ENCODE results near the gene LRRC45.

LRRC45 gene

DNA sequence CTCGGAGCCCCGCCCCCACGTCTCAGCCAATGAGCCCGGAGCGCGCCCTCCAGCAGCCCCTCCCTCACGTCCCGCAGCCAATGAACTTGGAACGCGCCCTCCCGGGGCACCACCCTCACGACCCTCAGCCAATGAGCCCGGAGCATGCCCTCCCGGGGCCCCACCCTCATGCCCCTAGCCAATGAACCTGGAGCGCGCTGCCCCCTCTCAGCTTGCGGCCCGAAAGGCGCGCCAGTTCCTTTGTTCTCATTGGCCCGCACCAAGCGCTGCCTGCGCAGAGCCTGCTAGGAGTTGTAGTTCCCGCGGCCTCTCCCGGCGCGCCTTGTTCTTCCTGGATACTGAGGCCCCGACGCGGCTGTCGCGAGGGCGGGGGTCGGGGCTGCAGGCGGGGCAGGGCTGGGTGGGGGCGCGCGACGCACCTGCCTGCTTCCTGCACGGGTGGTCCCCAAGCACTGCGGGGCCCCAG is at the start of gene LRRC45:
Gene LRRC45, plus strand, starts transcription at position 325 of the 466 bp plus-strand sequence. CDS start 339 bp downstream, outside the sequence.
- H3K36me3 ChIP-seq (ENCODE audit: insufficient read depth, low read length), result peaks cover 45% of the 10 kb centered on the region
- peak within 1 kb of the TSS; percentile 73 for H3K27ac ChIP-seq (ENCODE audit: low read length)
- peak within 1 kb of the TSS; percentile 85 for H3K9ac ChIP-seq (ENCODE audit: low read depth, low read length)
- H3K4me2 ChIP-seq (ENCODE audit: insufficient read depth, low read length), result peak within 1 kb of the TSS; percentile 97
- no peaks in the 10 kb centered on the region for H3K27me3 ChIP-seq (ENCODE audit: insufficient read depth, low read length, poor library complexity)
- peak within 1 kb of the TSS; percentile 83 for H2AFZ ChIP-seq (ENCODE audit: low read depth, low read length)
- H3K79me2 ChIP-seq (ENCODE audit: insufficient read depth, low read length), result peaks cover 43% of the 10 kb centered on the region
- TF ChIP-seq EZH2 (IDR thresholded peaks at IDR 0.05; ENCODE audit: borderline replicate concordance, low read depth, low read length, severe bottlenecking), result no peak
- TF ChIP-seq, protein P1, sequence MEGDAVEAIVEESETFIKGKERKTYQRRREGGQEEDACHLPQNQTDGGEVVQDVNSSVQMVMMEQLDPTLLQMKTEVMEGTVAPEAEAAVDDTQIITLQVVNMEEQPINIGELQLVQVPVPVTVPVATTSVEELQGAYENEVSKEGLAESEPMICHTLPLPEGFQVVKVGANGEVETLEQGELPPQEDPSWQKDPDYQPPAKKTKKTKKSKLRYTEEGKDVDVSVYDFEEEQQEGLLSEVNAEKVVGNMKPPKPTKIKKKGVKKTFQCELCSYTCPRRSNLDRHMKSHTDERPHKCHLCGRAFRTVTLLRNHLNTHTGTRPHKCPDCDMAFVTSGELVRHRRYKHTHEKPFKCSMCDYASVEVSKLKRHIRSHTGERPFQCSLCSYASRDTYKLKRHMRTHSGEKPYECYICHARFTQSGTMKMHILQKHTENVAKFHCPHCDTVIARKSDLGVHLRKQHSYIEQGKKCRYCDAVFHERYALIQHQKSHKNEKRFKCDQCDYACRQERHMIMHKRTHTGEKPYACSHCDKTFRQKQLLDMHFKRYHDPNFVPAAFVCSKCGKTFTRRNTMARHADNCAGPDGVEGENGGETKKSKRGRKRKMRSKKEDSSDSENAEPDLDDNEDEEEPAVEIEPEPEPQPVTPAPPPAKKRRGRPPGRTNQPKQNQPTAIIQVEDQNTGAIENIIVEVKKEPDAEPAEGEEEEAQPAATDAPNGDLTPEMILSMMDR (IDR thresholded peaks at IDR 0.05; ENCODE audit: borderline replicate concordance, extremely low read depth, low read length, poor library complexity, severe bottlenecking), result no peak
- H3K4me3 ChIP-seq (ENCODE audit: low read depth in 1 of 2, low read length in 2 of 2), result peak within 1 kb of the TSS; percentile 77 to 94
- no peaks in the 10 kb centered on the region for H3K9me3 ChIP-seq (ENCODE audit: insufficient read depth, low read length, severe bottlenecking)
- peaks cover 45% of the 10 kb centered on the region for H4K20me1 ChIP-seq (ENCODE audit: insufficient read depth, low read length)
- peak; percentile 90 for ATAC-seq (ENCODE audit: insufficient read depth, low read depth)
- H3K4me1 ChIP-seq (ENCODE audit: insufficient read depth, low read length), result peaks cover 43% of the 10 kb centered on the region
- peak; percentile 100 for DNase-seq

DNA sequence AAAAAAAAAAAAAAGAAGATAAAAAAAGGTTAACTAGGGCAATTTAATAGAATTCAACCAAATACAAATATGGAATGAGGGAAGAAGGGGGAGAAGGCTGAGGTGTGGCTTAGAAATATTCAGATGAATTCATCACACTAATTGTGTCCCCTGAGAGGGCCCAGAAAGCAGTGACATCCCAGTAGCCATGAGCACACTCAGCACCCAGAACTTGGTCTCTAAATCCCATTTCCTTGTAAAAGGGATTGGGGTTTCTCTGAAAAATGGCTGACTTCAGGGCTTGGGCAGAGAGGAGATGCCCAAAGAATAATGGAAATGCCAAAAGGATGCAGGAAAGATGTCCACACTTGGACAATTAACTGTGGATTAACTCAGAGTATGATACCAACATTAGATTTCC is 49.7 kb upstream of the LRRC45 start:
- Histone ChIP-seq H3K9me3 (ENCODE audit: insufficient read depth, low read length, severe bottlenecking) (peaks cover 5% of the 10 kb centered on the region), H3K79me2 (ENCODE audit: insufficient read depth, low read length) (peaks cover 10% of the 10 kb centered on the region), H3K9ac (ENCODE audit: low read depth, low read length) (no peak overlapping the region), H3K27ac (ENCODE audit: low read length) (no peak overlapping the region), H3K27me3 (ENCODE audit: insufficient read depth, low read length, poor library complexity) (no peaks in the 10 kb centered on the region), H3K36me3 (ENCODE audit: insufficient read depth, low read length) (no peaks in the 10 kb centered on the region), H2AFZ (ENCODE audit: low read depth, low read length) (no peak overlapping the region), H4K20me1 (ENCODE audit: insufficient read depth, low read length) (no peaks in the 10 kb centered on the region), H3K4me1 (ENCODE audit: insufficient read depth, low read length) (peaks cover 21% of the 10 kb centered on the region), H3K4me2 (ENCODE audit: insufficient read depth, low read length) (no peak overlapping the region), H3K4me3 (ENCODE audit: low read depth in 1 of 2, low read length in 2 of 2) (no peak overlapping the region)
- TF ChIP-seq, protein P1 (IDR thresholded peaks at IDR 0.05; ENCODE audit: borderline replicate concordance, extremely low read depth, low read length, poor library complexity, severe bottlenecking), result no peak
- no peak for TF ChIP-seq EZH2 (IDR thresholded peaks at IDR 0.05; ENCODE audit: borderline replicate concordance, low read depth, low read length, severe bottlenecking)
- ATAC-seq (ENCODE audit: insufficient read depth, low read depth) (no peak), DNase-seq (no peak)

DNA sequence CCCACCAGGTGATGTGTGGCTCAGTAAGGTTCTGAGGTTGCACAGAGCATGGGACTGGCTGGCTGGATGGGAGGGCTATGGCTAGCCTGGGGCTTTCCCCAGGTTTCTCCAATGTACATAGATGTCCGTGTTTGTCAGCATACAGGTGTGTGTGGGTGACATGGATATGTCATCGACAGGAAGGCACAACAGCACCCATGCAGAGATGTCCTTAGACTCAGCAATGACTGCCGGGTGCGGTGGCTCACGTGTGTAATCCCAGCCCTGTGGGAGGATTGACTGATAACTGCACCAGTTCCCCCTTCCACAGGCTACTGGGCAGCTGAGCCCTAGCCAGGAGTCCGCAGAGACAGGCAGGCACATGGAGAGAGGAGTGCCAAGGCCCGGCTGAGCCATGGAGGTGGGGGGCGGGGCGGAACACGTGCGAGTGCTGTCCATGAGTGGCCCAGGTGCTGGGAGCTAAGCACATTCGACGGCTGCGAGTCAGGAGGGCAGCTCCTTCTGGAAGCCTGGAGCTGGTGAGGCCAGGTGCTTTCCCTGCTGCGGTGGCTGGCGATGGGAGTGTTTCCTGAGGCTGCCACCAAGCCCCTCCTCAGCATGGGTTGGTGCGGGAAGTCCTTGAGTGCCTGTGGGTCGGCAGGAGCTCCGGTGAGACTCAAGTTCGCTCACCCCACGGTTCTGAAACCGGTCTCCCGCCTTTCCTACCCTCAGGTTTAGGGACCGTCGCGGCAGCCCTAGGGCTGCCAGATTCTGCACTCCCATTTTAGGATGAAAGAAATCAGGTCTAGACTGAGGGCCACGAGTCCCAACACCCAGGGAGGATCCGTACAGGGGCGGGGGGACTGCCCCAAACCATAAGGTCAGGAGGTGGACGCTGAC is 46.5 kb upstream of the LRRC45 start:
- H3K9ac ChIP-seq (ENCODE audit: low read depth, low read length), result peak overlapping the region; percentile 94
- no peak for TF ChIP-seq EZH2 (IDR thresholded peaks at IDR 0.05; ENCODE audit: borderline replicate concordance, low read depth, low read length, severe bottlenecking)
- TF ChIP-seq, protein P1 (IDR thresholded peaks at IDR 0.05; ENCODE audit: borderline replicate concordance, extremely low read depth, low read length, poor library complexity, severe bottlenecking), result no peak
- peak overlapping the region; percentile 99 for H3K4me2 ChIP-seq (ENCODE audit: insufficient read depth, low read length)
- H3K4me1 ChIP-seq (ENCODE audit: insufficient read depth, low read length), result peaks cover 38% of the 10 kb centered on the region
- peaks cover 5% of the 10 kb centered on the region for H3K9me3 ChIP-seq (ENCODE audit: insufficient read depth, low read length, severe bottlenecking)
- peak overlapping the region; percentile 98 for H2AFZ ChIP-seq (ENCODE audit: low read depth, low read length)
- H3K27ac ChIP-seq (ENCODE audit: low read length), result peak overlapping the region; percentile 96
- H3K36me3 ChIP-seq (ENCODE audit: insufficient read depth, low read length), result peaks cover 11% of the 10 kb centered on the region
- H3K79me2 ChIP-seq (ENCODE audit: insufficient read depth, low read length), result peaks cover 14% of the 10 kb centered on the region
- H3K4me3 ChIP-seq (ENCODE audit: low read depth in 1 of 2, low read length in 2 of 2), result peak overlapping the region; percentile 72 to 86
- DNase-seq (peak; percentile 59), ATAC-seq (ENCODE audit: insufficient read depth, low read depth) (peak; percentile 42)
- H4K20me1 ChIP-seq (ENCODE audit: insufficient read depth, low read length), result no peaks in the 10 kb centered on the region
- no peaks in the 10 kb centered on the region for H3K27me3 ChIP-seq (ENCODE audit: insufficient read depth, low read length, poor library complexity)

Data from DND-41 (cell line).